Activated CD8-positive, alpha-beta memory T cell treated with anti-CD3 and anti-CD28 coated beads, Interleukin-2, amount 10 ng/mL, durations not matched to agents 7 days and 5 days (primary cell): ENCODE data around the gene TACC3. TPM values are rescaled to one million over a fixed set of nuclear protein-coding genes. Genes with fewer than 3 reads are reported as not detected.

Experiments
- ATAC-seq: fragments of 150-1000 bp; cut with Tn5 transposase; one replicate; pipeline ENCODE4 v1.10.0; 2021; ENCODE audit warnings: moderate library complexity
- CTCF ChIA-PET: fragments of 350-600 bp; sonication (Branson Sonifier 250); formaldehyde crosslinking; loops from one replicate; lab custom pipeline; 2021; ENCODE audit warnings: antibody characterized with exemption; lab: Charles Lee
- DNase-seq: peaks from one replicate; pipeline ENCODE4 v3.0.0-alpha.2; 2020
- H3K27ac Mint-ChIP-seq: one replicate; pipeline ENCODE4 v1.8.0; 2021; ENCODE audit warnings: mild to moderate bottlenecking, mixed read lengths
- H3K27me3 Mint-ChIP-seq: one replicate; pipeline ENCODE4 v1.8.0; 2021; ENCODE audit warnings: mixed read lengths
- H3K36me3 Mint-ChIP-seq: one replicate; pipeline ENCODE4 v1.8.0; 2021; ENCODE audit warnings: mild to moderate bottlenecking, mixed read lengths
- H3K4me1 Mint-ChIP-seq: one replicate; pipeline ENCODE4 v1.8.0; 2021; ENCODE audit warnings: mixed read lengths
- H3K4me3 Mint-ChIP-seq: one replicate; pipeline ENCODE4 v1.8.0; 2021; ENCODE audit warnings: mild to moderate bottlenecking, moderate library complexity, mixed read lengths
- H3K9me3 Mint-ChIP-seq: one replicate; pipeline ENCODE4 v1.8.0; 2022; ENCODE audit warnings: low read depth, mixed read lengths
- total RNA-seq, 2 experiments: library from RNA; stranded (reverse); gene quantifications; one replicate each; pipeline ENCODE4 v1.2.3, GENCODE V29; 2021

The TACC3 gene
- total RNA-seq, 2 experiments from 2014 or later = 246 to 315 TPM

- CTCF ChIA-PET = interaction anchor here (1.1 kb wide), 1 partner anchor 16 kb away, joined by 3 read pairs; no protein-coding TSS in a partner anchor
- Mint-ChIP-seq H3K27ac (no peak overlapping the region), H3K4me3 (no peak overlapping the region), H3K36me3 (no peaks in the 10 kb centered on the region), H3K9me3 (no peaks in the 10 kb centered on the region), H3K4me1 (peaks cover 2% of the 10 kb centered on the region), H3K27me3 (peaks cover under 1% of the 10 kb centered on the region)
- ATAC-seq (no peak), DNase-seq (no peak)
Measured at GRCh38 chr4:1773754-1774153, 52.4 kb downstream of the TACC3 start.

GRCh38 chr4:1775731-1776500 lies 54.6 kb downstream of the TACC3 start:
- Mint-ChIP-seq H3K4me1 (peaks cover 2% of the 10 kb centered on the region), H3K4me3 (no peak overlapping the region), H3K27ac (no peak overlapping the region), H3K9me3 (no peaks in the 10 kb centered on the region), H3K27me3 (no peaks in the 10 kb centered on the region), H3K36me3 (no peaks in the 10 kb centered on the region)
- CTCF ChIA-PET = interaction anchor here (2.2 kb wide), 1 partner anchor 28 kb away, joined by 6 read pairs; no protein-coding TSS in a partner anchor
- DNase-seq (no peak), ATAC-seq (no peak)

- no peak overlapping the region for H3K4me3 Mint-ChIP-seq
- ATAC-seq (no peak), DNase-seq (no peak)
- no peaks in the 10 kb centered on the region for H3K27me3 Mint-ChIP-seq
- CTCF ChIA-PET = interaction anchor here (2.2 kb wide), 1 partner anchor 28 kb away, joined by 6 read pairs; no protein-coding TSS in a partner anchor
- no peaks in the 10 kb centered on the region for H3K9me3 Mint-ChIP-seq
- no peaks in the 10 kb centered on the region for H3K36me3 Mint-ChIP-seq
- H3K27ac Mint-ChIP-seq = no peak overlapping the region
- peaks cover 2% of the 10 kb centered on the region for H3K4me1 Mint-ChIP-seq
Measured at GRCh38 chr4:1776521-1777161, 55.3 kb downstream of the TACC3 start.

GRCh38 chr4:1777822-1778641 lies 56.7 kb downstream of the TACC3 start:
- no peak for DNase-seq
- no peaks in the 10 kb centered on the region for H3K36me3 Mint-ChIP-seq
- no peaks in the 10 kb centered on the region for H3K9me3 Mint-ChIP-seq
- CTCF ChIA-PET = interaction anchor here (0.7 to 2.2 kb wide), 3 partner anchors 30 to 85 kb away, joined by 3 to 6 read pairs (median 3); no protein-coding TSS in a partner anchor
- H3K4me3 Mint-ChIP-seq = no peak overlapping the region
- no peaks in the 10 kb centered on the region for H3K27me3 Mint-ChIP-seq
- no peaks in the 10 kb centered on the region for H3K4me1 Mint-ChIP-seq
- no peak for ATAC-seq
- H3K27ac Mint-ChIP-seq = no peak overlapping the region

- H3K4me1 Mint-ChIP-seq = no peaks in the 10 kb centered on the region
- H3K27ac Mint-ChIP-seq = no peak overlapping the region
- DNase-seq (no peak), ATAC-seq (no peak)
- H3K4me3 Mint-ChIP-seq = no peak overlapping the region
- no peaks in the 10 kb centered on the region for H3K9me3 Mint-ChIP-seq
- H3K27me3 Mint-ChIP-seq = no peaks in the 10 kb centered on the region
- H3K36me3 Mint-ChIP-seq = no peaks in the 10 kb centered on the region
- CTCF ChIA-PET = no interaction called here
Measured at GRCh38 chr4:1778642-1779392, 57.5 kb downstream of the TACC3 start.

GRCh38 chr4:1779588-1780382 lies 58.5 kb downstream of the TACC3 start:
- Mint-ChIP-seq H3K4me1 (no peaks in the 10 kb centered on the region), H3K36me3 (no peaks in the 10 kb centered on the region), H3K9me3 (no peaks in the 10 kb centered on the region), H3K27me3 (no peaks in the 10 kb centered on the region), H3K27ac (no peak overlapping the region), H3K4me3 (no peak overlapping the region)
- ATAC-seq (no peak), DNase-seq (no peak)
- CTCF ChIA-PET = no interaction called here

- H3K4me3 Mint-ChIP-seq = no peak overlapping the region
- no peaks in the 10 kb centered on the region for H3K36me3 Mint-ChIP-seq
- DNase-seq (no peak), ATAC-seq (no peak)
- H3K27me3 Mint-ChIP-seq = no peaks in the 10 kb centered on the region
- H3K9me3 Mint-ChIP-seq = no peaks in the 10 kb centered on the region
- no peaks in the 10 kb centered on the region for H3K4me1 Mint-ChIP-seq
- CTCF ChIA-PET = no interaction called here
- no peak overlapping the region for H3K27ac Mint-ChIP-seq
Measured at GRCh38 chr4:1780435-1780834, 59.1 kb downstream of the TACC3 start.

GRCh38 chr4:1783015-1783414 lies 61.7 kb downstream of the TACC3 start:
- Mint-ChIP-seq H3K27ac (no peak overlapping the region), H3K36me3 (no peaks in the 10 kb centered on the region), H3K9me3 (no peaks in the 10 kb centered on the region), H3K27me3 (no peaks in the 10 kb centered on the region), H3K4me1 (no peaks in the 10 kb centered on the region), H3K4me3 (no peak overlapping the region)
- CTCF ChIA-PET = interaction anchor here (0.6 to 1.6 kb wide), 2 partner anchors 37 to 124 kb away, joined by 3 to 5 read pairs; no protein-coding TSS in a partner anchor
- no peak for ATAC-seq
- DNase-seq = no peak

- ATAC-seq = no peak
- no peaks in the 10 kb centered on the region for H3K4me1 Mint-ChIP-seq
- no peaks in the 10 kb centered on the region for H3K36me3 Mint-ChIP-seq
- no peaks in the 10 kb centered on the region for H3K27me3 Mint-ChIP-seq
- no peak for DNase-seq
- CTCF ChIA-PET = no interaction called here
- no peaks in the 10 kb centered on the region for H3K9me3 Mint-ChIP-seq
- no peak overlapping the region for H3K4me3 Mint-ChIP-seq
- no peak overlapping the region for H3K27ac Mint-ChIP-seq
Measured at GRCh38 chr4:1783970-1784369, 62.6 kb downstream of the TACC3 start.

GRCh38 chr4:1784395-1784788 lies 63.1 kb downstream of the TACC3 start:
- DNase-seq = no peak
- Mint-ChIP-seq H3K27me3 (no peaks in the 10 kb centered on the region), H3K27ac (no peak overlapping the region), H3K9me3 (no peaks in the 10 kb centered on the region), H3K4me3 (no peak overlapping the region), H3K36me3 (no peaks in the 10 kb centered on the region), H3K4me1 (no peaks in the 10 kb centered on the region)
- CTCF ChIA-PET = no interaction called here
- no peak for ATAC-seq

- H3K4me3 Mint-ChIP-seq = no peak overlapping the region
- ATAC-seq (no peak), DNase-seq (no peak)
- H3K9me3 Mint-ChIP-seq = no peaks in the 10 kb centered on the region
- no peak overlapping the region for H3K27ac Mint-ChIP-seq
- CTCF ChIA-PET = interaction anchor here (1.2 kb wide), 1 partner anchor 37 kb away, joined by 3 read pairs; no protein-coding TSS in a partner anchor
- H3K27me3 Mint-ChIP-seq = no peaks in the 10 kb centered on the region
- no peaks in the 10 kb centered on the region for H3K36me3 Mint-ChIP-seq
- H3K4me1 Mint-ChIP-seq = no peaks in the 10 kb centered on the region
Measured at GRCh38 chr4:1784789-1785591, 63.7 kb downstream of the TACC3 start.
